GM21360 (cell line): ENCODE data around the gene NOSTRIN.
A peak's percentile ranks its signal among the peaks of the same experiment; 100 is the strongest.
"Not testable (repeated sequence)": the region's sequence is repeated elsewhere in the genome, so short reads cannot be mapped to it uniquely, and the experiment has no call there.

Source experiments
- ATAC-seq: cut with Tn5 transposase; IDR thresholded peaks from one replicate; pipeline ENCODE4 v1.9.1; 2021; ENCODE audit warnings: mild to moderate bottlenecking, moderate library complexity; ENCODE audit not compliant: unreplicated experiment

Gene NOSTRIN

DNA sequence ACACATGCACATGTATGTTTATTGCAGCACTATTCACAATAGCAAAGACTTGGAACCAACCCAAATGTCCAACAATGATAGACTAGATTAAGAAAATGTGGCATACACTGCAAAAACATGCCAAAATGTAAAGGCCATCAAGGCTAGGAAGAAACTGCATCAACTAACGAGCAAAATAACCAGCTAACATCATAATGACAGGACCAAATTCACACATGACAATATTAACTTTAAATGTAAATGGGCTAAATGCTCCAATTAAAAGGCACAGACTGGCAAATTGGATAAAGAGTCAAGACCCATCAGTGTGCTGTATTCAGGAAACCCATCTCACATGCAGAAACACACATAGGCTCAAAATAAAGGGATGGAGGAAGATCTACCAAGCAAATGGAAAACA is 64.7 kb downstream of the NOSTRIN start:
- ATAC-seq = not testable (repeated sequence)

DNA sequence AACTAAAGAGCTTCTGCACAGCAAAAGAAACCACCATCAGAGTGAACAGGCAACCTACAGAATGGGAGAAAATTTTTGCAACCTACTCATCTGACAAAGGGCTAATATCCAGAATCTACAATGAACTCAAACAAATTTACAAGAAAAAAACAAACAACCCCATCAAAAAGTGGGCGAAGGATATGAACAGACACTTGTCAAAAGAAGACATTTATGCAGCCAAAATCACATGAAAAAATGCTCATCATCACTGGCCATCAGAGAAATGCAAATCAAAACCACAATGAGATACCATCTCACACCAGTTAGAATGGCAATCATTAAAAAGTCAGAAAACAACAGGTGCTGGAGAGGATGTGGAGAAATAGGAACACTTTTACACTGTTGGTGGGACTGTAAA is 67.9 kb downstream of the NOSTRIN start:
- not testable (repeated sequence) for ATAC-seq

GRCh38 chr2:168870824-168871223 is 68.4 kb downstream of the NOSTRIN start:
- ATAC-seq = not testable (repeated sequence)

DNA sequence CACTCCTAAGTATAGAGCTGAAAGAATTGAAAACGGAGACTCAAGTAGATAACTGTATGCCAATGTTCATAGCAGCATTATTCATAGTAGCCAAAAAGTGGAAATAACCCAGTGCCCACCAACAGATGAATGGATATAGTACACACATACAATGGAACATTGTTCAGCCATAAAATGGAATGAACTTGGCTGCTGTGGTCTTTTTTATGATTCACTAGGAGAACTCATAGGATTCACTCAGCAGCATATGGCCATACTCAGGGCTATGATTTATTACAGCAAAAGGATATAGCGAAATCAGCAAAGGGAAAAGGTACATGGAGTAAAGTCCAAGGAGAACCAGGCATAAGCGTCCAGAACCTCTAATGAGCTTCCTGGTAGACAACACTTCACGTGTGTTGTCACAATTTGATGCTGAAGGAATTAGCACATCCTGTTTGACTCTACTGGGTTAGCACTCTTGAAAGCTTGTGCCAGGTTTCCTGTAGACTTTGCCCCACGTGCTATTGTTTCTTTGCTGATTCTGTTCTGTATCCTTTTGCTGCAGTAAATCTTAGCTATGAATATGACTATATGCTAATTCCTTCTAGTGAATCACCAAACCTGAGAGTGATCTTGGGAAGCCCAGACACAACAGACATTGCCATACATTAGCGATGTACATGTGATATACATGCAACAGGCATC is 72.1 kb downstream of the NOSTRIN start:
- ATAC-seq = no peak

- not testable (repeated sequence) for ATAC-seq
Observed at GRCh38 chr2:168882163-168882562, 79.7 kb downstream of the NOSTRIN start.

DNA sequence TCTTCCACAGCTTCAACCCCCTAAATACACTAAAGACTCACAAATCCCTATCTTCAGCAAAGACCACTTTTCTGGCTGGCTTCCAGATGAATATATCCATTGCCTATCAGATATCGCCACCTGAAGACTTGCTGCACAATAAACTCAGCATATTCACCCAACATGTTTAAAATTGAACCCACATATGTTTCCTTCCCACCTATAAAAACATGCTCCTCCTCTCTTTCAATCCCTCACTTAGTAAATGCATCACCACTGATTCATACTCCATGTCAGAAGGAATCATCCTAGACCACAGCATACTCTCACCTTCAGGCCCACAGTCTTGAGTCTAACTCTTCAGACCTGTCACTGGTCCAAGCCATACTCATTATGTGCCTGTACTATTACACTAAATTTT is 82.5 kb downstream of the NOSTRIN start:
- ATAC-seq = no peak

DNA sequence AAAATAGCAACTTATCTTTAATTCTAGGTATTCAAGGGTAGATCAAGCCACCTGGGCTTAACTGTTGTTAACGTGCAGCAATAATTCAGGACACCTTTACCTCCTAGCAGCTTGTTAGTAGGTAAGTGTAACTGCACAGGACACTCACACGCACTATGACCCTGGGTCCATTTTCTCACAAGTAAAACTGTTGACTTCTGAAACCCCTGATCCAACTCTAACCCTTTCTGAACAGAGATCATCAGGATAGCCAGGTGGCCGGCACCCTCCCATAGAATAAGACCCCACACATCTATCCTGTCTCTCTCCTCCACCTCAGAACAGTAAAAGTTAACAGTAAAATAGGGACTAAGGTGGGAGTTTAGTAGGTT is 87.2 kb downstream of the NOSTRIN start:
- ATAC-seq = peak; percentile 3

DNA sequence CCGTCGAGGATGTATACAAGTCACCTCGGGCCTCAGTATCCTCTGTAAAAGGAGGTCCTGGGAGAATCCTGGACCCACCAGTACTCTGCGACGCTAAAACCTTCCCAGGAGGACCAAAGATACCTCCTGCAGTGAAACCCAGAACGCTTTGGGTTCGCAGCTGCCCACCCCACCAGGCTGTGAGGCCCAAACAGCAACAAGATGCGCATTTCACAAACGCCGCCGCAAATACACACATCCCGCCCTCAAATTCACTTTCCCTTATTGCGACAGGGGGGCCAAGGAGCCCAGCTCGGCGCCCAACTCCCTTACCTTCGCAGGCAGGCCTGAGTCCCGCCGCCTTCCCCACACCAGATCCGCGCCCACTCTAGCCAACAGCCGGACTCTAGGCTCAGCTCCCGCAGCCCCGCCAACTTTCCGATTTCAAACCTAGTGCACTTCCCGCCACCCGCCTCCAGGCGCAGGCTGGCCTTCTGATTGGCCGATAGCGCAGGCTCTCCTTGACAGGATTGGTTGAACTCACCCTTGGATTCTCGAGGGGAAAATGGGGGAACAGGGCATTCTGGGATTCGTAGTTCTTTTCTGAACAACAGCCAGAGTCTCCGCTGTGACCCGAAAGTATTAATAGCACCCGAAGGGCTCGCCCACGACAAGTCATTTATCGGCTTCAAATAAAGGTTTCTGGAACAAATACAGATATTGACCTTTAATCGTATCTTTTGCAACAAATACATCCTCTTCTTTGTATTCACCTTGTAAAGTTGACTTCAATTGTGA is 87.8 kb downstream of the NOSTRIN start, which contains the start of gene SPC25:
Gene SPC25, minus strand, starts transcription at position 425 of the 777 bp plus-strand sequence. CDS start 911 bp downstream, outside the sequence.
- ATAC-seq = peak; percentile 100

GRCh38 chr2:168892327-168892726 is 89.9 kb downstream of the NOSTRIN start:
- no peak for ATAC-seq

DNA sequence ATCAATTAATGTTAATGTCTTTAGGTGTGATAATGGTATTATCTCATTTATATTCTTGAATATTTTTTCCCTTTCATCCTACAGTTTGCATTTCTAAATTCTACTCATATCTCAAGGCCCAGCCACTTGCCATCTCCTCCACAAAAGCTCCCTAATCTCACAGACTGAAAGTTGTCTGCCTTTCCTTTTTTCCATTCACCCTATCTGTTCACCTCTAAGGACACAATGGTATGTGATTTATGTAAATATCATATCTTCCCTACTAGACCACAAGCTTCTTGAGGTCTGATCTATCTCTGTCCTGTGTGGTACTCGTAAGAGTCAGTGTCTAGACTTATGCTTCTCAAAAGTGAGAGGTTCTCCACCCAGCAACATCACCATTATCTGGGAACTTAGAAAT is 91.7 kb downstream of the NOSTRIN start:
- no peak for ATAC-seq

- no peak for ATAC-seq
Observed at GRCh38 chr2:168894720-168895119, 92.3 kb downstream of the NOSTRIN start.

GRCh38 chr2:168895771-168896170 is 93.3 kb downstream of the NOSTRIN start:
- ATAC-seq = no peak

GRCh38 chr2:168896783-168897182 is 94.3 kb downstream of the NOSTRIN start:
- ATAC-seq = no peak

- ATAC-seq = no peak
Observed at GRCh38 chr2:168897449-168897848, 95.0 kb downstream of the NOSTRIN start.

DNA sequence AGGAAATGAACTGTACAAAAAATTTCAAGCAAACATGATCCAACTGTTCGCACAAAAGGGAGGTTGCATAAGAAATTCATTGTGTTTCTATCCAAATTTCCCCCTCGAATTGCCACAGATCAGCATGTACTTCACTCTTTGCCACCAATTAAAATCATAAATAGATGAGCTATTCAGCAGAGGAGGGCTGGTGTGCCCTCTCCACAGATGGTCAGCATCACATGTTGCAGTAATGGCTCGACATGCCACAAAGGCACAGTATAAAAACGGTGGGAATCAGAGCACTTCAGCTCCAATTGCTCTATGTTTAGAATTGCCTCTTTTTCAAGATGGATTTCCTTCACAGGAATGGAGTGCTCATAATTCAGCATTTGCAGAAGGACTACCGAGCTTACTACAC is 98.6 kb downstream of the NOSTRIN start, which contains the start of gene G6PC2:
Gene G6PC2, plus strand, starts transcription at position 289 of the 400 bp plus-strand sequence. Its CDS starts 41 bp downstream, at position 330.
- ATAC-seq = no peak

DNA sequence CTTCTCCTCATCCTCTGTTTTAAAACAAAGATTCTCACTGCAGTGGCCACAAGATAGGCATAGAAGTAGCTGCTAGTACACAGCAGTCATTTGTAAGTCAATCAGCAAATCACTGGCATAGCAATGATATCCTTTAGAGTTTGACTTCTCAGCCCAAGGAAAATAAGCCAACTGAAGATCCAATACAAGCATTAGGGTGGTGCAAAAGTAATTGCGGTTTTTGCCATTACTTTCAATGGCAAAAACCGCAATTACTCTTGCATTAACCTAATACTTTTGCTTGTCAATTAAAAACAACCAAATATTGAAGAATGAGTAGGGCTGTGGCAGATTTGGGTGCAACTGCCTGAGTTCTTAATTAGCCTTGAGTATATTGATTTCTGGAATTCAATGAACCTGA is 101.5 kb downstream of the NOSTRIN start:
- ATAC-seq = no peak

DNA sequence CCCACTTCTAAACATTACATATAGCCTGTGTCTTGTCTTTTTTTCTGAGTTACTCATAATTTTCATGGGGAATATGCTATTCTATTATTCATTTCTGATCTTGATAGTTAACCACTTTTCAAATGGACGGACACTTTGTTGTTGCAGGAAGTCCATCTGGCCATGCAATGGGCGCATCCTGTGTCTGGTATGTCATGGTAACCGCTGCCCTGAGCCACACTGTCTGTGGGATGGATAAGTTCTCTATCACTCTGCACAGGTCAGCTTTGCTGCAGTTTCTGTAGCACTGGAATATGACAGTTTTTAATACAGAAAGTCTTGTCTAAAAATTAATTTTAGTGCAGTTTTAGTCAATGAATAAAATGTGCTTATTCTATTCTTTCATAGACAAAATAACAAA is 101.9 kb downstream of the NOSTRIN start:
- no peak for ATAC-seq

DNA sequence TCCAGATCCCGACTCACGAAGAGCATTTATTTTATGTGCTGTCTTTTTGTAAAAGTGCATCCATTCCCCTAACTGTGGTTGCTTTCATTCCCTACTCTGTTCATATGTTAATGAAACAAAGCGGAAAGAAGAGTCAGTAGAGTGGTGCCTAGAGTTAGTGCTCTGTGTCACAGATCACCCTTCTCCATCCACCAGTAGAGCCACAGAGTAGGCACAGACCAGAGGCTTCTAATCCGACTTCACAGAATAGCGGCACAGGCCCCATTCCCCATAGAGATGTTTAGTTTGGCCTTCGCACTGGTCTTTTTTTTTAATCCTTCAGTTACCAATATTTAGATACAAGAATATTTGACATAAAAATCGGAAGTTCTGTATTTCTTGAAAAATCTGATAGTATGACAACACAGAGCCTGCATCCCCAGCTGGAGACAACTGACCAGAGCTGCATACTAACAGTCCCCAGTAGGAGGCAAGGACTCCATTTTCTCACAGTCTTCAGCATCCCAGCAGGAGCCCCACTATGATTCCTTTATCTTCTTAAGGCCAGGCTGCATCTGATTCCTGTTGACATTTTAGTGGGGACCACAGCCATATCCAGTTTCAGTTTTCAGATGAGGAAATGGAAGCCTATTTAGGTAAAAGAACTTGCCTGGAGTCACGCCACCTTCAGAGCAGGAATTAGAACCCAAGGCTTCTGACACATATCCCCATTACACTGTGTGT is 105.7 kb downstream of the NOSTRIN start:
- no peak for ATAC-seq

DNA sequence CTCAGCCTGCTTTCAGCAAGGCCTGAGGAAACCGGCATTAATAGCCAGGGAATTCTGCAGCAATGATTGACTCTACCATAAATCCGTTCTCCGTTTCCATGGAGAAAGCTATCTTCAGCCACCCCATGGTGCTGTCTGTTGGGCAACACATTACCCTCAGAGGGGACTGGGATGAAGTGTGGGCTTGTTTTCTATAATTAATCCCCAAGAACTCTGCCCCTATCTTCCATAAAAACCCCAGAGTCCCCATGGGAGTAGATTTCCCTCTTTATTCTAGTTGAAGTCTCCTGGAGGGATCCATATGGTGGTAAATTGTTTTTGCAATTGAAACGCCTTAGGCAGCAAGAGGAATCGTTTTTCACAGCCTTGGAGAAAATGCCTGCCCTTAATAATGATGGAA is 107.9 kb downstream of the NOSTRIN start:
- ATAC-seq = no peak

DNA sequence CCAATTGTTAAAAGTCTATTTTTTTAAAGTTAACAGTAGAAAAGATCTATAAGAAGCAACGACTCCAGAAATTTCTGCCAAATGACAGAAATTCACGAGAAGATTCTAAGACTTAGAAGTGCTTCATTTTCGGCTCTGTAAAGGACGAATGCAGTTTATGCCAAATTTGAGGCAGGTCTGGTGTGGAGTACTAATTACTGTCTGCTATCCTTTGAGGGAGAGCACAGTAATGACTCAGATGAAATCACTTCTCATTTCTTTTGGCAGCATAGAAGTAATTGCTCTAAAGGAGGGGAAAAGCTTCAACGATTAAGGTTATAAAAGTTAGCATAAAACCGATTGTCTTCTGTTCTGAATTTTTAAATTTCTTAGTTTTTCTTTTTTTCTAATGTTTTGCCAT is 110.0 kb downstream of the NOSTRIN start:
- ATAC-seq = no peak

DNA sequence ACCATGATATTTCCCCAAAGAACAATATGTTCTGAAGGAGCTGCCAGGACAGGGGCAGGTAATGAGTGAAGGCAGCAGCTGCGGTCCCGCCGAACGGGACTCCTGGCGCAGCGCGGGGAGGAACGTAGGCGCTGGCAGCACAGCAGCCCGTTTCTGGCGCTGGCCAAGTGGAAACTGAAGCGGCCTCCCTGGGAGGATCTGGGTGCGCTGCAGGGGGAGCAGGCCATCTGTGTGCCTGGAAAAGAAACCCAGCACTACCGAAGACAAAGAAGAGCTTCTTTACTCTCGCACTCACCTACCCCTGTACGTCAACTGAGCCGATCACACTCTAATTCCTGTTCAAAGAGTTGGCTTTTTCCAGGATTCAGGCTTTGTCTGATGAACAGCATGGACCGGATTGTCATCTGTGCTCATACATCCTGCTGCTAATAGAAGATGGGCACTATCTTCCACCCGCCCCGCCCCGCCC is 110.5 kb downstream of the NOSTRIN start:
- no peak for ATAC-seq
